GM18499 (cell line): ENCODE data around the gene IL1R1.

Experiments
- ATAC-seq: cut with Tn5 transposase; IDR thresholded peaks from one replicate; pipeline ENCODE4 v1.9.1; 2021; ENCODE audit warnings: moderate number of reproducible peaks; ENCODE audit not compliant: insufficient read depth, unreplicated experiment

The IL1R1 gene

DNA sequence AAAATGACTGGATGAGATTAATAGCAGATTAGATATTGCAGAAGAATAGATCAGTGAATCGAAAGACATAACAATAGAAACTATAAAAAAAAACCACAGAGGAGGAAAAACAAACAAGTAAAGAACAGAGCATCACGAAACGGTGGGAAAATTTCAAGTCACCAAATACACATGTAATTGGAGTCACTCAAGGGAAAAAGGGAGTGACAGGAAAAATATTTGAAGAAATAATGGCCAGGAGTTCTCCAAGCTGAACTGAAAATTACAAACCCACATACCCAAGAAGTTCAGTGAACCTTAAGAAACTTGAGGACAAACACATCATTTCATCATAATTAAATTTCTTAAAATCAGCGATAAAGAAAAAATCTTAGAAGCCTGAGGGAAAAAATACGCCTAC lies 11.0 kb upstream of the IL1R1 start:
- no peak for ATAC-seq

DNA sequence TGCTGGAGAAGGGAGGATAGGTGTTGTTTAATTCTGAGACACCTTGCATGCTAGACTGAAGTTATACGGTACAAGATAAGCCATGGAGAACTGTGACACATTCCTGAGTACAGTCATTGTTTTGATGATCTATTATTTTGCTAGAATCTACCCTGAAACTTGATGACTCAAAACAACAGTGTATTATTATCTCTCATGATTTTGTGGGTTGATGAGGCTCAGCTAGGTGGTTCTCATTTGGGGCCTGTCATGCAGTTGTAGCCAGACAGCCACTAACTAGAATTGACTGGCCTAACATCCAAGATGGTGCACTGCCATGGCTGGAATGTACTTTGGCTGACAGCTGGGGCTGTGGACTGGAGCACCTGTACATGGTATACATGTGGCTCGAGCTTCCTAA lies 5.4 kb upstream of the IL1R1 start:
- ATAC-seq: no peak

DNA sequence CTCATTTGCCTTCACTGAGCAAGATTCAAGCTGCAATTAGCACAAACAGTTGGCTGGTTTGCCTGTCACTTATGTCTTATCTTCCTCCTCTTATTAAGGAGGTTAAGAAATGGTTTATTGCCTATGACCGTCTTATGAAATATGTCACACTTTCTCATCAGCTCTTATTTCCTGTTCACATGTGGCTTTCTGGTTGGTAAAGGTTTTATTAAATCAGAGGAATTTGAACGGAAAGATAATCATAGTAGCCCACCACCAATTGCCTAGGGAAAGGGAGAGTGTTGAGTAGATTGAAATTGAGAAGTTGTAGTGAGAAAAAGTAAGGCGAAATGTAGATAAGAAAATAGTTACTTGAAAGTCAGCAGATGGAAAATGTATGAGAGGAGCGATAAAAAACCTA lies 4.2 kb upstream of the IL1R1 start:
- no peak for ATAC-seq

DNA sequence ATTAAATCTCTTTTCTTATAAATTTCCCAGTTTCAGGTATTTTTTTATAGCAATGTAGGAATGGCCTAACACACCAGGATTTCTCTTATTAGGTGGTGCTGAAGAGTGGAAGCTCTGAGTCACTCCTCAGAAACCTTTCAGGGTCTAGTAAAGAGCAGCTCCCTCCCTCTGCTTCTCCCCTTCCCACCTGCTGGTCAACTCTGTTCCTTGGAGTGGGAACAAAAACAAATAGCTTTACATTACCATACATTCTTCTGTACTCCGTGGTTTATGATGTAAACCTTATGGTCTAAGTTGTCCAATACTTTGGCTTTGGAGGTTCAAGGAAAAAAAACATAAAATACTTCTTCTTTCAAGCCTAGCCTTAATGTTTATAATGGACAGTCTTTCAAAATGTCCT lies 2.7 kb upstream of the IL1R1 start:
- ATAC-seq: no peak

DNA sequence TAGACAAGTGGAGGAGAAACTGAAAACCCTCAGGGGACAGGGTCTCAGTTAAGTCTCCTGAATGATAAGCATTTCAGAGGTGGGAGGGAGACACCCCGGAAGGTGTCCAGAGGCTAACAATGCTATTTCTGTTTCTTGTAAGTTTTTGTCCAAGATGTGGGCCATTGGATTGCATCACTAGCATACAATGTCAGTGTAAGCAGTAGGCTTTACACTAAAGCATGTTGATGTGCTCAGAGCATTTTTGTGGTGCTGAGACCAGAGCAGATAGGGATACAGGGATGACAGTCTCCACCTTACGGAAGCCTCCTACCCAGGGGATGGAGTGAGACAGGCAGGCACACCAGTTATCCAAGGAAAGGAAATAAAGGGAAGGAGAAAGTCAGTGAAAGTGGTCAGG lies 2.2 kb upstream of the IL1R1 start:
- ATAC-seq: no peak

DNA sequence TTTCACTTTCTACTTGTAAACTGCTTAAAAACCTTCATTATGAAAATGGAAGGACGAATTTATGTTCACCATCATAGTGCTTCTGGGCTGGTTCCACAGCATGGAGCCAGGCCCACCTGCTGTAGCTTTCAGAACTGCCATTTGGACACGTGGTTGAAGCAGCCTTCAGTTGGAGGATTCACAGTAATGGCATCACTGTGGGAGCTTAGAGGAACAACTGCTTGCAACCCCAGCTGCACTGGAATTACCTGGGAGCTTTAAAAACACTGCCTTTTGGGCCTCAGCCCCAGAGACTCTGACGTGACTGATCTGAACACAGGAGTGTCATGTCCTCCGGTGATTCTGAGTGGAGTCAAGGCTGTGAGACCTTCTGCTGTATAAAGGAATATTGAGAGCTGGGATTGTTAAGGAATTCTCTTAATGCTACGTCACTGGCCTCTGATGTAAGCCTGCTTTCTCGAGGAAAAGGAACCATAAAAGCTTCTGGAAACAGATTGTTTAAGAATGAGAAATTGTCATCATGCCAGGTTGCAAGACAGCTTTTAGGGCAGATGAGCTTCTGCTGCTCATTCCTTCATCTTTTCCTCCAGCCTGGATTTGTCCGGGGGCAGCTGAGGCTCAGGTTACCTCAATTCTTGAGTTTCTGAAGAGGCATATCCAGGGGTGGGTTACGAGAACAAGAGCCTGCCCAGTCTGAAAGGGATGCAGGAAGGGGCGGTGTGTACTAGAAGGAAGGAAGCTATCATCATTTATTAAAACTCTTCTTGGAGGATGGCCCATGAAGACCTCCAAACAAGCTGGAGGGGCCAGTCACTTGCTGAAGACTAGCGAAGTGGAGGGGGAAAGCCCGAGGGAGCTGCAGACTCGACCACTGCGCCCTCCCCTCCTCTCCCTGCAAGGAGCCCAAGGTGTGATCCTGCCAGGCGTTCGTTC lies 1.3 kb upstream of the IL1R1 start:
- ATAC-seq: no peak

DNA sequence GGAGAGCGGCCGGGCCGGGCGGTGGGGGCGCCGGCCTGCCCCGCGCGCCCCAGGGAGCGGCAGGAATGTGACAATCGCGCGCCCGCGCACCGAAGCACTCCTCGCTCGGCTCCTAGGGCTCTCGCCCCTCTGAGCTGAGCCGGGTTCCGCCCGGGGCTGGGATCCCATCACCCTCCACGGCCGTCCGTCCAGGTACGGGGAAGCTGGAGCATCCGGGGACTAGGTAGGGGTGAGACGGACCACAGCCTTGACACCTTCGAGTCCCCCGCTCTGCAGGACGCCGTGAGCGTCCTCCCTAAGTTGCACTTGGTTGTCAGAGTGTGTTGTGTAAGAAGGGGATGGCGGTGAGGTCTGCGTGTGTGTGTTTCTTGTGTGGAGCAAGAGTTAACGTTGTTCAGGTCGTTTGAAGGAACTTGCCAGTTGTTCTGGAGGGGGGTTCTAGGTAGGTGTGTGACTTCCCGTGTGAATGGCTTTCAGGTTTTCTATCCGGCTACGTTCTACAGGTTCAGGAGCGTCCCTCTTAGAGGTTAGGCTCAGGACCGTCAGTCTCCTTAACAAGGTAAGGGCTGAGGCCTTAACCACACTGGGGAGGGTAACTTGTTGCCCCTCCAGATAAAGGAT lies 393 bp downstream of the IL1R1 start:
- no peak for ATAC-seq

DNA sequence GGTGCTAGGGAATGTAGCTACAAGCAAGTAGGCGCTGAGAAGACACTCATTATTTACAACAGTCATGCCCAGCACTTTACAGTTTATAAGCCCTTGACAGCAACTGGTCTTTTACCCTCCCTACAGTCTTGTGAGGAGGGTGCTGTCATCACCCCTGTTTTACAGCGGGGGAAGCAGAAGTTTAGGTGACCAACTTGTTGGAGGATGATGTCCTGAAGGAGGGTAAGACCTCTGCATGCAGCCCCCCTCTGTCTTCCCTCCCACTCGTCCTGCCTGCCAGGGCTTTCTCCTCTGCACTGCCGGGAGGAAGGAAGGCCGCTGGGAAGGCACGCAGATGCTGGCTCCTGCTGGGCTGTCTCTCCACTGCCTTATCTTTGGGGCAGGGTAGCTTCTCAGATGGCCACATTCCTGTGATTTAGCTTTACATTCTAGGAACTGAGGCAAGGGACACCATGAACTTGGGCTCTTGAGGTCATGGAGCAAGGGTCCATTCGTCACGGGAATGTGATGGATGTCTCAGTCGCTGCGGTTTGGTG lies 972 bp downstream of the IL1R1 start:
- ATAC-seq: no peak

DNA sequence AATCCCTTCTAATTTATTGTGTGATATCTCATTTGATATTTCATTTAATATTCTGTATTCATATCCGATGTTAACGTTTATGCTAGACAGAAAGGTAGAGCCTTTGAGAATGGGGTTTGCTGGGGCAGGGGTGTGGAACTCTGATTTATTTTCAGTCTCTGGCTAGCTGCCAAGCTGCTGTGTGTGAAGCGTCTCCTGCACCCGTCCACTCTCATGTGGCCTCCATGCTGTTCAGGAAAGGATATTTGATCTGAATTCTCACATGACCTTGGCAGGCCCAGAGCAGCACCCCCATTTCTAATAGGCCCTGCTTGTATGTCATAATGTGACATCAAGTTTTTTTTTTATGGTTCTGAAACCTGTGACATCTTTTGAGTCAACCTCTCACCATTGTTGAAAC lies 1.6 kb downstream of the IL1R1 start:
- ATAC-seq: no peak

DNA sequence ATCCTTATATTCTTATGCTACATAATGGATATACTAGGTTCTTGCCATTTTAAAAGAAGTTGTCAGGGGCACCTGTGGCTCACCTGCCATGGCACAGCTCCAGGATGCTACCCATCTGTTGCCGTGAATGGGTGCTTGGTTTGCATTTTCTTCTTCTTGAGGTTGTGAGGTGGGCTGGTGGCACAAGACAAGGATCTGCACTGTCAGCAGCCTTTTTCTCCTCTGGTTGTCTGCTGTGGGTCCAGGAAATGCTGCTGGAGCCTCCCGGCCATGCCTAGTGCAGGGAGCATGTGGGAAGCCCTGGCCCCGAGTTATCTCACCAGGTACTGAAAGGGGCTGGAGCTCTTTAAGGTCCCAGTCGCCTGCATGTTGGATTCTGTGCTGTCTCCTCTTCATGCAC lies 2.6 kb downstream of the IL1R1 start:
- no peak for ATAC-seq

DNA sequence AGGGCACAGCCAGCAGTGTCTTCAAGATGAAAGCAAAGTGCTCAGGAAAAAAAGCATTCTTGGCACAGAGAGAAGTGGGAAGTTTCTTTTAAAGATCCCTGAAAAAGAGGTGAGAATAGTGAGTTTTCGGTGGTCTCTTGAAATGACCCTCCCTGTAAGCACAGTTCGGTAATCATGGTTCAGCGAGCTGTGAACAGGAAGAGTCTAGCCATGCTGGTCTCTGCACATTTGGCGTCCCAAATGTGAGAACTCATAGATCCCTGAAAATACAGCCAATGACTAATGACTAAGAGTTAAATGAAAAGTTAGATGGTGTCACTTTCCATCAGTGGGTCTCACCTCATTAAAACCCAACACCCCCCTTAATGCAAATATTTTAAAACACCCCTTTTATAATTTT lies 3.4 kb downstream of the IL1R1 start:
- no peak for ATAC-seq

DNA sequence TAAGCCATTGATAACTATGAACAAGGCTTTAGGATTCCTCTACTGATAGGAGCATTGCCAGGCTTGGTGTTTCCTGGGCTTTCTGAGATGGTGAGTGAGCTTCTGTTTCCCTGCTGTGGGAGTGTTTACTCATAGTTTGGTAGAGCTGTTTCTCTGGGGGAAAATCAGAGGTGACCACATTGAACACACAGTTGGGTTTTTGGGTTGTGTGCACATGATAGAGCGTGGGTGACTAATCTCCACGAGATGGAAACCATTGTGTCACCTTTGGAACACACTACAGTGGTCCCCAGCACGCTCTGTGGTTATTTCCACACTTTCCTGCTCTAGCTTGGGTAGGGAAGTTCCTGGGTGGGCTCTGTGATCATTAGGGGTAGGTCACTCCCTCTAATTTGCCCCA lies 5.4 kb downstream of the IL1R1 start:
- no peak for ATAC-seq

DNA sequence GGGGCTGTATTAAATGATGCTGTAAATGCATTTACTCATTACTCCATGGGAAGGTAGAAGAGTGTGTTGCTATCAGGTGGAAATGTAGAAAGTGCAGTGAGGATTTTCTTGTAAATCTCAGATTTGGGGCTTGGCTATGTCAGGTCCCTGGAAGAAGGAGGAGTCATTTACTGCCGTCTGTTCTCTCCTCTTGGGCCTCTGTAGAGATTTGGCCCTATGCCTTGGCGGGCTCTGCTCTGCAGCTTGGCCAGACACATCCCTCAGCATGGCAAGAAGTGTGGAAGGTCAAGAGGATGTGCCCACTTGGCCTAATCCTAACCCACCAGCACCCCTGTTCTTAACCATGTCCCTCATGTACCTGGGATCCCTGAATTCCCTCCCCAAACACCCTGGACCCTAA lies 6.7 kb downstream of the IL1R1 start:
- ATAC-seq: no peak

DNA sequence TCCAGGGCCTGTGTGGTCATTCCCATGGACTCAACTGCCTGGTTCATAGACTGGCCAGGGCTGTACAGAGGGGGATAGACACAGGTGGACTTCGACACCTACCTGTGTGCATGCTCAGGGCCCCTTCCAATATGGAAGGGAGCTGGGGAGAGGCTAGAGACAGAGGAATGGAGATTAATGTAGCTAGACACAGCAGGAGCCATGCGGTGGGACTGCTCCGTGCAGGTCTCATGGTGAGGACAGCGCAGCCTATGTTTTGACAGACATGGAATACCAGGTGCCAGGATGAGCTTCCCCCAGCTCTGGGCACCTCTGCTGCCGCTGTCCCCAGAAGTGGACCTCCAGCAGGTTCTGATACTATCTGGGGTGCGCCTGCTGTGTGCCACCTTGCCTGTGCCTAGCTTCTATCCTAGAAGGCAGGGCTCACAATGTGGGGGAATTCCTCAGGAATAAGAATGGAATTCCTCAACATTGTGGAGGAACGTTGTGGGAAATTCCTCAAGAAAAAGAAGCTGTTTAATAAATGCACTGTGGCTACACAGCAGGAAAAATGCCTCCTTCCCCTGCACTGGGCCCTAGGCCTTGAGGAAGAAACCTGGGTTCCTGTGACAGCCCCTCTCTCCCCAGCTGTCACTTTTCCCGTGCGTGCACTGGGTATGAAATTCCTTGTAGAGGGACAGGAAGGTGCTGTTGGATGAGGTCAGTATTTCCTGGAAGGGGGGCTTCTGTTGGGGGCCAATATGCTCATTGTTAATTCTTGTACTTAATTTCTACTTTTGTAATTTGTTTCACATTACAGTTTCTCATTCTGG lies 7.3 kb downstream of the IL1R1 start:
- ATAC-seq: no peak

DNA sequence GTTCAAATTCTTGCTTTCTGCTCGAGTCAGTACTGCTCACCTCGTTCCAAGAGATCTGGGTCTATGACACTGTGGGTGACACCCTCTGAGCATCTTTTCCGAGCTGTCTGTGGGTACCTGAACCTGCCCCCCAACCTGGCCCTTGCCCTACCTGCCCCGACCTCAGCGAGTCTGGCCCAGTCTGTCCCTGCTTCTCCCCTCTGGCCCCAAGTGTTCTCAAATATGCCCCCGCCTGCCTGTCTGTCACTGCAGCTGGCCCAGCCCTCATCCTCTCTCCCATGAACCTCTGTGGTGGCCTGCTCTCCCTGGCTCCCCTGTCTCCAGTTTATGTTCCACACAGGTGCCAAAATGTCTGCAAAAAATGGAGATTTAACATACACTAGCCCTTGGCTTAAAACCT lies 11.8 kb downstream of the IL1R1 start:
- no peak for ATAC-seq

DNA sequence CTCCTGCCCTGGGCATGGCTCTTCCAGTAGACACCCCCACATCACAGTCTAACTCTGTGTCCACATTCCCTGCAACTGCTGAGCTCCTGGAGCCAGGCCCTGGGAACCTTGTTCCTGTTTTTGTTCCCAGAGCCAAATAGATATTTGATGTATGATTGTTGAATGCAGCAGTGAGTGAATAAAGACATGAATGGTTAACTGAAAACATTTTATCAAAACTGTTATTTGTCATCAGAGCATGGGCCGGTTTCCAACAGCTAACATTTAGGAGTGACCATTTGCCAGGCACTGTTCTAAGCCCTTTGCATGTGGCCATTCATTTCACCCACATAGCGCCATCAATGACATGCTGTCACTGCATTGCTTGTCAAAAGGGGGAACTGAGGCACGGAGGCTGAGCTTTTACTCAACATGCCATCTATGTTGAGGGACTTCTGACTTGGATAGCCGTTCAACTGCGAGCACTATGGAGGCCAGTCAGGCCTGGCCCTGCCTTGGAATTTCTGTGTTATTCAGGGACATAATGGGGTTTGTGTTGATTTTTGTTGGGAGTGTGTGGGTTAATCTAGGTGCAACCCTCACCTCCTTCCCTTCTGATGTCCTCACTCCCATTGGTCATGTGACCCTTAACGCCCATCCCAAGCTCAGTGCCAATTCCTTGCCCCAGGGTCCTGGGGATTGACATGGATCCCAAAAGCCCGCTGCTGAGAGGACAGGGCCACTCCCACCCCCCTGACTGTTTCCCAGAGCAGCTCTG lies 12.6 kb downstream of the IL1R1 start:
- no peak for ATAC-seq

DNA sequence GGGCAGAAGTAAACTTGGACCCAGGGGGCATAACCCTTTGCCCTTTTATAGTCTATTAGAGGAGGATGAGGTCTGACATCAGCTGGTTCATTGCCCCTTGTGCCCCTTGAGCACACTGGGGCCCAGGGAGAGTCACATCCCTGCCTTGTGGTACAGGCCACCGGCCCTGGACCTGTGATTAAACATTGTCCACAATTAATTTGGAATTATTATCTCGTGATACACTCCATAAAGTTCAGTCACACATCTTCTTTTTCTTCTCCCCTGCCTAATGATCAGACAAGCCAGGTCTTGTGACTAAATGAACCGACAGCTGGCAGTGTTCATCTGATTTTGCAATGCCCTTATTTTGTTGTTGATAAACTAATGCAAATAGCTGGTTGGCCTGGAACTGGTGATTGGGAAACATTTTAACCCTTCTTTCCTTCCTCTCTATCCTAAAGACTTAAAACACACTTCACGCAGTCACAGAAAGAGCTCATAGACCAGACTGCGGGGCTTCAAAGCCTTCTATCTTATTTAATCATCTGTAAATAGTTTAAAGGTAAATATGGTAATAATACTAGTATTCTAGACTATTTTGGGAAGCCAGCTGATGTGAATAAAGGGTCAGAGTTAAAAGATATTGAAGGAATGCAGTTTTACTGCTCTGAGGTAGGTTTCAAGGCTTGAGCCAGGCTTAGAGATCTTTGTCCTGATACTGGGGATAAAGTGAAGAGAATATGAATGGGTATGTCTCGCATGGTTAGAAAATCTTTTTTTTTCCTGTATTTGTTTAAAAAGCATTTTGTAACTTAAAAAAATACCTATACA lies 13.4 kb downstream of the IL1R1 start:
- no peak for ATAC-seq

DNA sequence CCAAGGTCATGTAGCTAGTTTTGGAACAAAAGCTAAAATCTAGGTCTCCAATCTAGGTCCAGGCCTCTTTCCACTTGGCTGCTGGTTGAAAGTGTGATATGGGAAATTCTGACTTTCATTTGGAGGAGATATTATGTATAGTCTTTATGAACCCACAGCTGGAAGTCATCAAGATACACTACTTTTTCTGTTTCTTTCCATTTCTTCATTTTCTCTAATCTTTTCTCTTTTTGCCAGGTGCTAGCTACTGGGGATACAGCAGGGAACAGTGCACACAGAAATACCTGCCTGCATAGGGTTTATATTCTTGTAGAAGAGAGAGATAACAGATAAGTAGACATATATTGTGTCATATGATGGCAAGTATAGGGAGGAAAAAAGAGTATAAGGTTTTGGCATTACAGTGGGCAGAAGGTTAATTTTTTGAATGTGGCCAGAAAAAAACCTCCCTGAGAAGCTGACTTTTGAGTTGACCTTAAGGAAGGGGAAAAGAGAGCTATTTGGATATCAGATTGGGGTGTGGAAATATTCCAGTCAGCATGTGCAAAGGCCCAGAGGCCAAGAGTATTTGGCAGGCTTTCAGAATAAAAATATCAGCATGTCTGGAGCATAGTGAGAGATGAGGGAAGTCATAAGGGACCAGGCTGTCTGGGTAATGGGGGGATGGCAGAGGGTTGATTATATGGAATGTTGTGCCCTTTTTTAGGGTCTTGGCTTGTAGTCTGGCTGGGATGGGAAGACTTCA lies 15.6 kb downstream of the IL1R1 start:
- no peak for ATAC-seq

DNA sequence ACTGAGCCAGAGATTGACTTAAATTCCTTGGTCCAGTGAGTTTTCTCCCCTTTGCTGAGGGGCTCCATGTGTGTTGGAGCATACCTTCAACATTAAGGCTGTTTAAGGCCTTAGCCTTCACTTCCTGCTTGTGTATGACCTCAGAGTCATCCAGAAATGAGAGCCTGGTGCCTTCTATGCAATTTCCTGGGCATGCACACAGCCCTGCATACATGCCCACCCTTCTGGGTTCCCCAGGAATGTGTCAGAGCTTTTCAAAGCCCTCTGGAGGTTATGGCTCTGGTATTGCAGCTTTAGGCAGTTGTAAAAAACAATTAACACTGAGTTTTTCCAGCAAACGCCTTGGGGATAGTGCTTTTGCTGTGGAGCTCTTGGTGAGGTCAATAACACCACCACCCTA lies 16.7 kb downstream of the IL1R1 start:
- ATAC-seq: no peak
